Activated B cell treated with CpG ODN at 0.5 μM for 24 hours (primary cell): ENCODE measurements around the gene BPIFB6. TPM values are rescaled to one million over a fixed set of nuclear protein-coding genes. Genes with fewer than 3 reads are reported as not detected.

Experiments used
- ATAC-seq: fragments of 200-7000 bp; cut with Tn5 transposase; one replicate; pipeline ENCODE4 v1.10.0; 2021; ENCODE audit warnings: low read depth, mild to moderate bottlenecking, moderate library complexity
- CTCF ChIA-PET: fragments of 350-600 bp; sonication (Branson Sonifier 250); formaldehyde crosslinking; loops from one replicate; lab custom pipeline; 2021; ENCODE audit warnings: antibody characterized with exemption; lab: Charles Lee
- POLR2A ChIA-PET: fragments of 350-600 bp; sonication (Branson Sonifier 250); formaldehyde crosslinking; loops from one replicate; lab custom pipeline; 2021; ENCODE audit warnings: antibody characterized with exemption; lab: Charles Lee
- DNase-seq: peaks from one replicate; pipeline ENCODE4 v3.0.0; 2022
- H3K27ac Mint-ChIP-seq: one replicate; pipeline ENCODE4 v1.8.0; 2020; ENCODE audit warnings: mixed read lengths
- H3K27me3 Mint-ChIP-seq: one replicate; pipeline ENCODE4 v1.8.0; 2021; ENCODE audit warnings: mixed read lengths
- H3K36me3 Mint-ChIP-seq: one replicate; pipeline ENCODE4 v1.8.0; 2021; ENCODE audit warnings: low read depth, mixed read lengths
- H3K4me1 Mint-ChIP-seq: one replicate; pipeline ENCODE4 v1.8.0; 2021; ENCODE audit warnings: mixed read lengths
- H3K4me3 Mint-ChIP-seq: one replicate; pipeline ENCODE4 v1.8.0; 2020; ENCODE audit warnings: mild to moderate bottlenecking, mixed read lengths
- H3K9me3 Mint-ChIP-seq: one replicate; pipeline ENCODE4 v1.8.0; 2020; ENCODE audit warnings: mixed read lengths
- CTCF ChIP-seq: fragments of 200-600 bp; IDR thresholded peaks from one replicate; pipeline ENCODE4 v1.8.0; 2022; ENCODE audit warnings: antibody characterized with exemption, mild to moderate bottlenecking
- intact Hi-C: fragments of 100-400 bp; cut with micrococcal nuclease; formaldehyde crosslinking; loops from one replicate; pipeline ENCODE4 v1.15.1; 2024
- total RNA-seq: library from RNA; stranded (reverse); gene quantifications from 2 replicates; pipeline ENCODE4 v1.2.3, GENCODE V29; 2022

BPIFB6 gene
- total RNA-seq, 1 donor from 2014 or later, result not detected

DNA sequence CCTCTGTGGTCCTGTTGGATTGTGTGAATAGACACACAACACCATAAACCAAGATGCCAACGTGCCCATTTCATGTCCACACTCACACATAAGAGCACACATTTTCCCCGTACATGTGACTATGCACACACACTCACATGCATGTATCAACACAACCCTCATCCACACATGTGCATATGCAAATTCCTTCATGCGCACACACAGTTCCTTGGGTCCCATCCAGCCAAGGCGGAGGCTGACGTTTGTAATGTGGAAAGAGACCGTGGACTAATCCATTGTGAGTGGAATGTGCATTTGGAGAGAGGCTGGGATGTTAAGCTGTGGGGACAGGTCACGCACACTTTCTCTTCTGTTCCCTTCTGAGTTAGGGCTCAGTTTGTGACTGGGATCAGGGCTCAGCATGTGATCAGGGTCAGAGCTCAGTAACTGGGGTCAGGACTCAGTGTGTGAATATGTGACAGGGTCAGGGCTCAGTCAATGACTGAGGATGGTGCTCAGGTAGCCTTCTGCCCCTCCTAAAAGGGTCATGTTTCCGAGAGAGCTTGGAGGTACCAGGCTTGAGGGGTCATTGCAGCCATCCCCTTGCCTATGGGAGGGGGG, 24.6 kb upstream of the BPIFB6 start:
- no peak for DNase-seq
- no peaks in the 10 kb centered on the region for H3K4me1 Mint-ChIP-seq
- H3K9me3 Mint-ChIP-seq, result peaks cover 3% of the 10 kb centered on the region
- no peak for ATAC-seq
- no peak for TF ChIP-seq CTCF
- ChIA-PET CTCF (no interaction called here), POLR2A (no interaction called here)
- intact Hi-C loops, result loop anchor here (5.0 kb wide), 1 partner anchor 35 kb away; no protein-coding TSS in a partner anchor
- H3K36me3 Mint-ChIP-seq, result no peaks in the 10 kb centered on the region
- no peaks in the 10 kb centered on the region for H3K27me3 Mint-ChIP-seq
- no peak overlapping the region for H3K27ac Mint-ChIP-seq
- no peak overlapping the region for H3K4me3 Mint-ChIP-seq

GRCh38 chr20:33007376-33008335, 23.8 kb upstream of the BPIFB6 start, which contains the start of gene BPIFB2:
BPIFB2 (plus strand) TSS chr20:33007704; CDS start chr20:33008575, 871 bp downstream.
- ChIA-PET POLR2A (no interaction called here), CTCF (no interaction called here)
- no peak for ATAC-seq
- Mint-ChIP-seq H3K36me3 (no peaks in the 10 kb centered on the region), H3K4me1 (no peaks in the 10 kb centered on the region), H3K9me3 (peaks cover 3% of the 10 kb centered on the region), H3K27ac (no peak within 1 kb of the TSS), H3K4me3 (no peak within 1 kb of the TSS), H3K27me3 (no peaks in the 10 kb centered on the region)
- no peak for TF ChIP-seq CTCF
- intact Hi-C loops, result loop anchor here (5.0 kb wide), 1 partner anchor 35 kb away; no protein-coding TSS in a partner anchor
- no peak for DNase-seq

- CTCF ChIA-PET, result no interaction called here
- Mint-ChIP-seq H3K27ac (no peak overlapping the region), H3K4me3 (no peak overlapping the region), H3K9me3 (peaks cover 3% of the 10 kb centered on the region), H3K36me3 (no peaks in the 10 kb centered on the region), H3K27me3 (no peaks in the 10 kb centered on the region), H3K4me1 (no peaks in the 10 kb centered on the region)
- POLR2A ChIA-PET, result interaction anchor here (1.5 kb wide), 1 partner anchor 37 kb away, joined by 4 read pairs; no protein-coding TSS in a partner anchor
- ATAC-seq, result no peak
- intact Hi-C loops, result loop anchor here (5.0 kb wide), 1 partner anchor 36 kb away; no protein-coding TSS in a partner anchor
- no peak for TF ChIP-seq CTCF
- no peak for DNase-seq
These were observed 22.9 kb upstream of the BPIFB6 start for GRCh38 chr20:33008336-33009213.

- H3K9me3 Mint-ChIP-seq, result peaks cover 3% of the 10 kb centered on the region
- intact Hi-C loops, result loop anchor here (5.0 kb wide), 1 partner anchor 37 kb away; no protein-coding TSS in a partner anchor
- ChIA-PET CTCF (no interaction called here), POLR2A (interaction anchor here (1.5 kb wide), 1 partner anchor 37 kb away, joined by 4 read pairs; no protein-coding TSS in a partner anchor)
- ATAC-seq (peak; percentile 21), DNase-seq (no peak)
- H3K27me3 Mint-ChIP-seq, result no peaks in the 10 kb centered on the region
- H3K27ac Mint-ChIP-seq, result no peak overlapping the region
- H3K36me3 Mint-ChIP-seq, result no peaks in the 10 kb centered on the region
- no peak for TF ChIP-seq CTCF
- no peak overlapping the region for H3K4me3 Mint-ChIP-seq
- no peaks in the 10 kb centered on the region for H3K4me1 Mint-ChIP-seq
These were observed 22.0 kb upstream of the BPIFB6 start for GRCh38 chr20:33009214-33010132.
